ENCODE data around the gene DHCR24.

The DHCR24 gene

DNA sequence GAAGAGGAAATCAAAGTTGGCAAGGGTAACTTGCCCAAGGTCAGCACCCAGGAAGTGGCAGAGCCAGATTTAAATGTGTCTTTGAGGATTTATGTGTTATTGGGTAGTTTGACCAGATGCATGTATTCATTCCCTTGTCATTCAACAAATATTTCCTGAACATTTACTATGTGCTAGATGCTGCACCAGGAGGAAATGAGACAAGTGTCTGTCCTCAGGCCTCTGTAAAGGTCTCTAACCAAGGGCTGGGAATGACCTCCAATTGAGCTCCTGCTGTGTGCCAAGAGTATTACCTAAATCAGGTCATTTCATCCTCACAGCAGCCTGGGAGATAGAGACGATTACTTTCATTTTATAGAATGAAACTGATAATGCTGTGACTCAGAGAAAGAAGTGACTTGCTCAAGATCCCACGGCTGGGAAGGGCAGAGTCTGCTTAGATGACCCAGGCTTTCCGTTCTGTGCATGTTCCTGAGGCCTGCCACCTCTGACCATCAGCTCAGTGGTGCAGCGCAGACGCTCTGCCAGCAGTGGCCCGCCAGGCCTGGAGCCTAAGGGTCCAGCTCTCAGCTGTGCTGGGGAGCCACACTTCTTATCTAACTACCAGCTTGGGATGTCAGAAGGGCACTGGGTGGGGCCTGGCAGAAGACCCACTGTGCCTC lies 82.4 kb downstream of the DHCR24 start:
- no peak overlapping the region for H3K27ac ChIP-seq (ENCODE audit: low read depth, low read length)
- H3K36me3 ChIP-seq (ENCODE audit: control insufficient read depth, insufficient read depth, low read length): no peaks in the 10 kb centered on the region
- H3K9me3 ChIP-seq (ENCODE audit: control insufficient read depth, insufficient read depth, low read depth, low read length): no peaks in the 10 kb centered on the region
- no peak overlapping the region for H3K4me3 ChIP-seq (ENCODE audit: low read depth, low read length)
- peaks cover 13% of the 10 kb centered on the region; the same call in 1 of the 2 replicates for H3K4me1 ChIP-seq (ENCODE audit: control insufficient read depth, insufficient read depth, low read length)
- no peak overlapping the region for H3K9ac ChIP-seq (ENCODE audit: low read length)
- peaks cover 24% of the 10 kb centered on the region for H3K27me3 ChIP-seq (ENCODE audit: control insufficient read depth, insufficient read depth, low read length)

DNA sequence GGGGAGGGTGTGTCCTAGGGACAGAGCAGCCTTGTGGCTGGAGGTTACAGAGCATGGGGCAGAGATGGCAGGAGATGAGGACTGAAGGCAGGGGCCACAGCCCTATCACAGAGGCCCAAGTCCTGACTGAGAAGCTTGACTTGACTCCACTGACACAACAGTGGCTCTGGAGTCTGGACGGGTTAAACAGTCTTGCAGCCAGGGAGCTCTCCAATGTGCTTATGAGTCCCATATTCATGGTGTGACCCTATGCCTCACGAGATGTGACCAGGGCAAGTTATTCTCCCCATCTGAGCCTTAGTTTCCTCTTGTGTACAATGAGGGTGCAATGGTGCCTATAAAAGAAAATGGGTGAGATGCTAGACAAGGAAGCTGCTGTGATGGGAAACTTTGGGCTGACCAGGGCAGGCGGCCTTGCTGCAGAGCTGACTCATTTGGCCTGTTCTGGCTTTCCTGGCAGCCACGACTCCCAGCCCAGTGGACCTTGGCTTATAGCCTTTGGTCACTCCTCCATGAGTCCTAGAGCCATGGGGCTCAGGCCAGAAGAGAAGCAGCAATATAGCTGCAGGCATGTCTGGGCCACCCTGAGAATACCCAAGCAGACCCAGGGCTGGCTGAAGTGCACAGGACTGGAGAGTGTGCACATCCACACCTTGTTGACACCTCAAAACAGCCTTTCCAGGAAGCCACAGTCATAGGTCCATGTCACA lies 83.1 kb downstream of the DHCR24 start:
- no peaks in the 10 kb centered on the region for H3K36me3 ChIP-seq (ENCODE audit: control insufficient read depth, insufficient read depth, low read length)
- H3K4me3 ChIP-seq (ENCODE audit: low read depth, low read length): no peak overlapping the region
- peaks cover 30% of the 10 kb centered on the region for H3K27me3 ChIP-seq (ENCODE audit: control insufficient read depth, insufficient read depth, low read length)
- H3K9ac ChIP-seq (ENCODE audit: low read length): no peak overlapping the region
- H3K4me1 ChIP-seq (ENCODE audit: control insufficient read depth, insufficient read depth, low read length): peaks cover 13% of the 10 kb centered on the region; the same call in 1 of the 2 replicates
- no peak overlapping the region for H3K27ac ChIP-seq (ENCODE audit: low read depth, low read length)
- H3K9me3 ChIP-seq (ENCODE audit: control insufficient read depth, insufficient read depth, low read depth, low read length): no peaks in the 10 kb centered on the region

GRCh38 chr1:54800899-54801759 lies 85.9 kb downstream of the DHCR24 start, which contains the start of gene TTC22:
Gene TTC22, minus strand, starts transcription at chr1:54801323. Its CDS starts 160 bp downstream, at chr1:54801163.
- H3K27me3 ChIP-seq (ENCODE audit: control insufficient read depth, insufficient read depth, low read length): peaks cover 32% of the 10 kb centered on the region
- no peak within 1 kb of the TSS for H3K27ac ChIP-seq (ENCODE audit: low read depth, low read length)
- peak within 1 kb of the TSS; percentile 59 for H3K4me3 ChIP-seq (ENCODE audit: low read depth, low read length)
- no peaks in the 10 kb centered on the region for H3K36me3 ChIP-seq (ENCODE audit: control insufficient read depth, insufficient read depth, low read length)
- peaks cover 13% of the 10 kb centered on the region; the same call in 1 of the 2 replicates for H3K4me1 ChIP-seq (ENCODE audit: control insufficient read depth, insufficient read depth, low read length)
- no peaks in the 10 kb centered on the region for H3K9me3 ChIP-seq (ENCODE audit: control insufficient read depth, insufficient read depth, low read depth, low read length)
- no peak within 1 kb of the TSS for H3K9ac ChIP-seq (ENCODE audit: low read length)

- no peaks in the 10 kb centered on the region for H3K9me3 ChIP-seq (ENCODE audit: control insufficient read depth, insufficient read depth, low read depth, low read length)
- peaks cover 15% of the 10 kb centered on the region for H3K4me1 ChIP-seq (ENCODE audit: control insufficient read depth, insufficient read depth, low read length)
- no peak overlapping the region for H3K27ac ChIP-seq (ENCODE audit: low read depth, low read length)
- H3K9ac ChIP-seq (ENCODE audit: low read length): no peak overlapping the region
- H3K36me3 ChIP-seq (ENCODE audit: control insufficient read depth, insufficient read depth, low read length): no peaks in the 10 kb centered on the region
- peaks cover 32% of the 10 kb centered on the region for H3K27me3 ChIP-seq (ENCODE audit: control insufficient read depth, insufficient read depth, low read length)
- H3K4me3 ChIP-seq (ENCODE audit: low read depth, low read length): peak overlapping the region; percentile 59
These were observed 86.7 kb downstream of the DHCR24 start for GRCh38 chr1:54800041-54800898.

All from HUES6 (cell line).